Hepatocyte (in vitro differentiated cells): Measurements from ENCODE around the gene ZNF195. TPM values are rescaled to one million over a fixed set of nuclear protein-coding genes. Genes with fewer than 3 reads are reported as not detected.

ENCODE experiments used
- polyA plus RNA-seq: library from polyadenylated mRNA; unstranded; fragments of >200 nt; fragmentation: Nextera tagmentation; extraction: Ambion mirVana; gene quantifications from 2 replicates; pipeline ENCODE4 v1.2.1, GENCODE V29; 2016
- small RNA-seq: library from RNA; depleted of rRNA; stranded (forward); fragments of <200 nt; gene quantifications from one replicate; pipeline ENCODE3, GENCODE V24; 2014
- total RNA-seq: library from RNA; depleted of rRNA; stranded (reverse); fragments of >200 nt; gene quantifications from 2 replicates; pipeline ENCODE4 v1.2.3, GENCODE V29; 2014

ZNF195 gene
- total and polyA plus RNA-seq, 2 experiments from 2014 or later: 27.5 to 44.1 TPM

Small RNAs within 50 kb of the gene (small RNA-seq; reads per million reads assigned to genes)
- gene AC123788.2: not detected

Other genes starting within 250 kb of the ZNF195 start
- gene OSBPL5, start 213.8 kb downstream of the ZNF195 start, total RNA-seq: 8.7 and 9.0 TPM in 2 replicates
- gene OSBPL5, start 213.8 kb downstream of the ZNF195 start, polyA plus RNA-seq: 9.8 and 12.5 TPM in 2 replicates
- gene MRGPRG, start 160.3 kb downstream of the ZNF195 start, total RNA-seq: not detected in 2 replicates
- gene MRGPRG, start 160.3 kb downstream of the ZNF195 start, polyA plus RNA-seq: not detected in 2 replicates
- not detected in 2 replicates for gene MRGPRE, start 146.7 kb downstream of the ZNF195 start, total RNA-seq
- gene MRGPRE, start 146.7 kb downstream of the ZNF195 start, polyA plus RNA-seq: not detected in 2 replicates